ENCODE measurements around the gene MAP1LC3B.

MAP1LC3B gene

DNA sequence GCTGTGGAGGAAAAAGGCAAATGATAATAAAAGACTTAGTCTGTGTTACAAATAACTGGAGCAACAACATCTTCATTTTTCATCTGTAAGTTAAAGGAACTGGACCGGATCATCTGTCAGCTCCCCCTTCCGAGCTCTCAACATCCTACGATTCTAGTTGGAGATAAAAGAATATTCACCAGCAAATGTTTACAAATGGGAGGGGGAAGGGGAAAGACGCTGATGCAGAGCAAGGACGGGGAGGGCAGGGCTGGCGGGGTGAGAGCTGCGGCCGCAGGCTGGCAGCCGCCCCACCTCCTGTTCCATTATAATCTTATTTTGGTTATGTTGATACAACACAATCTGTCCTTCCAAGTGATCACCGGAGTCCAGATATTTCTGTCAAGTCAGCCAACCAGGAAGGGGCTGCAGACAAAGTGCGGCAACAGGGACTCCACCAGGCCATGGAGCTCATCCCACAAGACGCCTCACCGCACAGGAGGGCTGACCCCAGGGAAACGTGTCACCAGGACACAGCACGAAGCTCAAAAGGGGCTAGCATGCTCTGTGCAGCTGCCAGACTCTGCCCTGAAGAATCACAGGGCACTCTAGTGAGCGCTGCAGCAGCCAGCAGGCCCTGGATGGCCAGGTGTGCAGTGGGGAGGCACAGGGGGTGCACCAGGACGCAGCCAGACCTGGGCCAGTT is 28.2 kb upstream of the MAP1LC3B start:
- no peak for DNase-seq
- in situ Hi-C loops (cut with HindIII; ENCODE audit: low pct_ligation_motif_present, low sequenced_read_pairs), result no loop called here
- H3K4me3 ChIP-seq (ENCODE audit: low read depth, low read length), result no peak overlapping the region
- H3K36me3 ChIP-seq (replicated peaks), result peaks cover 20% of the 10 kb centered on the region
- H3K27ac ChIP-seq, result no peak overlapping the region
- no peak for TF ChIP-seq CTCF (IDR thresholded peaks at IDR 0.05; ENCODE audit: low read depth, low read length, missing control alignments)
- H3K27me3 ChIP-seq (replicated peaks), result no peaks in the 10 kb centered on the region

DNA sequence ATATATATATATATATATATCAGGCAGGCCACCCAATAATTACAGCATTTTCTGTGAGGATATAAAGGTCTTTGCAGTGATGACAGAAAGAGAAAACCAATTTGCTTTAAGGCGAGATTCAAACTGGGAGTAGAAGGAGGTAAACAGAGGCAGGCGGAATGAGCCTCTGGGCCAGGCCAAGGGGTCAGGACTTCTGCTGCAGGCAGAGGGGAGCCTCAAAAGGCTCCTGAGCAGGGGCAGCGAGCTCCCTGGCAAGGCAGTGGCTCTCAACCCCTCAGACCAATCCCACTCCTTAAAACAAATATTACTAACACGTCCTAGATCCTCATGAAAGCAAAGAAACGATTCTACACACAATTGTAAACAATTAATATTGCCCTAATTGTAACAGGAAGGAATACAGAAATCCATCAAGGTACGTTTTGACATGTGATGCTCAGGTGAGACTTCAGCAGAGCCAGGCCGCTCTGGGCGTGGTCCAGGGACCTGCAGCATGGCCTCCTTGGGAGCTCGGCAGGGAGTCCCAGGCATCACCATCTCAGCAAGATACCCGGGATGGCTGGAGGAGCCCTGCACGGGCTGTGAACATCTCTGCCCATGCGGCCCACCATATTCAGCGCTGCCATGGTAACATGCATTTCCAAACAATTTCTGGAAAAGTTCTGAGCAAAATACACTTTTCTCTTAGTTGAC is 27.0 kb upstream of the MAP1LC3B start:
- Histone ChIP-seq H3K27ac (no peak overlapping the region), H3K36me3 (replicated peaks) (peaks cover 11% of the 10 kb centered on the region), H3K27me3 (replicated peaks) (no peaks in the 10 kb centered on the region), H3K4me3 (ENCODE audit: low read depth, low read length) (no peak overlapping the region)
- DNase-seq, result no peak
- in situ Hi-C loops (cut with HindIII; ENCODE audit: low pct_ligation_motif_present, low sequenced_read_pairs), result no loop called here
- no peak for TF ChIP-seq CTCF (IDR thresholded peaks at IDR 0.05; ENCODE audit: low read depth, low read length, missing control alignments)

DNA sequence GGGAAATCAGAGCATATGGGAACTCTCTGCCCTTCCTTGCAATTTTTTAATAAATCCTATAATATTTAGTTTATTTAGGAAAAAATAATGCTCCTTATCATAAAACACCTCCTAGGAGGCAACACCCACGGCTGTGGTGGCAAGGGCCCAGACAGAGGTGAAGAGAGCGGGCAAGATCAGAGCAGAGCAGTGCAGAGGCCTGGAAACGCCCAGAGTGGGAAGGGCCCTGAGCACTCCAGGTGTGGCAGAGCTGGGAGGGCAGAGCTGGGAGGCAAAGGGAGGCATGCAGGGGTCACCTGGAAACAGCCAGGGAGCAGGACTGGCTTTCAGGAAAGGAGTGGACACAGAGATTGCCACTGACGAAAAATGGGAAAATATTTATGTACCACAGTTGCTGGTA is 25.8 kb upstream of the MAP1LC3B start:
- no peak for TF ChIP-seq CTCF (IDR thresholded peaks at IDR 0.05; ENCODE audit: low read depth, low read length, missing control alignments)
- H3K27ac ChIP-seq, result no peak overlapping the region
- no peak for DNase-seq
- no peaks in the 10 kb centered on the region for H3K27me3 ChIP-seq (replicated peaks)
- in situ Hi-C loops (cut with HindIII; ENCODE audit: low pct_ligation_motif_present, low sequenced_read_pairs), result no loop called here
- peaks cover 6% of the 10 kb centered on the region for H3K36me3 ChIP-seq (replicated peaks)
- no peak overlapping the region for H3K4me3 ChIP-seq (ENCODE audit: low read depth, low read length)

GRCh38 chr16:87366930-87367329 is 25.2 kb upstream of the MAP1LC3B start:
- no peak overlapping the region for H3K27ac ChIP-seq
- TF ChIP-seq CTCF (IDR thresholded peaks at IDR 0.05; ENCODE audit: low read depth, low read length, missing control alignments), result no peak
- in situ Hi-C loops (cut with HindIII; ENCODE audit: low pct_ligation_motif_present, low sequenced_read_pairs), result no loop called here
- no peak overlapping the region for H3K4me3 ChIP-seq (ENCODE audit: low read depth, low read length)
- H3K27me3 ChIP-seq (replicated peaks), result no peaks in the 10 kb centered on the region
- DNase-seq, result no peak
- peaks cover 2% of the 10 kb centered on the region for H3K36me3 ChIP-seq (replicated peaks)

GRCh38 chr16:87367529-87367928 is 24.6 kb upstream of the MAP1LC3B start:
- Histone ChIP-seq H3K27me3 (replicated peaks) (no peaks in the 10 kb centered on the region), H3K27ac (no peak overlapping the region), H3K4me3 (ENCODE audit: low read depth, low read length) (no peak overlapping the region), H3K36me3 (replicated peaks) (peaks cover 2% of the 10 kb centered on the region)
- in situ Hi-C loops (cut with HindIII; ENCODE audit: low pct_ligation_motif_present, low sequenced_read_pairs), result no loop called here
- no peak for DNase-seq
- TF ChIP-seq CTCF (IDR thresholded peaks at IDR 0.05; ENCODE audit: low read depth, low read length, missing control alignments), result no peak

All from brain microvascular endothelial cell (primary cell).